Measurements from ENCODE around the gene DRAXIN. TPM values are rescaled to one million over a fixed set of nuclear protein-coding genes. Genes with fewer than 3 reads are reported as not detected.

Gene DRAXIN
- total RNA-seq, 1 donor from 2014 or later, result 9.7 TPM

DNA sequence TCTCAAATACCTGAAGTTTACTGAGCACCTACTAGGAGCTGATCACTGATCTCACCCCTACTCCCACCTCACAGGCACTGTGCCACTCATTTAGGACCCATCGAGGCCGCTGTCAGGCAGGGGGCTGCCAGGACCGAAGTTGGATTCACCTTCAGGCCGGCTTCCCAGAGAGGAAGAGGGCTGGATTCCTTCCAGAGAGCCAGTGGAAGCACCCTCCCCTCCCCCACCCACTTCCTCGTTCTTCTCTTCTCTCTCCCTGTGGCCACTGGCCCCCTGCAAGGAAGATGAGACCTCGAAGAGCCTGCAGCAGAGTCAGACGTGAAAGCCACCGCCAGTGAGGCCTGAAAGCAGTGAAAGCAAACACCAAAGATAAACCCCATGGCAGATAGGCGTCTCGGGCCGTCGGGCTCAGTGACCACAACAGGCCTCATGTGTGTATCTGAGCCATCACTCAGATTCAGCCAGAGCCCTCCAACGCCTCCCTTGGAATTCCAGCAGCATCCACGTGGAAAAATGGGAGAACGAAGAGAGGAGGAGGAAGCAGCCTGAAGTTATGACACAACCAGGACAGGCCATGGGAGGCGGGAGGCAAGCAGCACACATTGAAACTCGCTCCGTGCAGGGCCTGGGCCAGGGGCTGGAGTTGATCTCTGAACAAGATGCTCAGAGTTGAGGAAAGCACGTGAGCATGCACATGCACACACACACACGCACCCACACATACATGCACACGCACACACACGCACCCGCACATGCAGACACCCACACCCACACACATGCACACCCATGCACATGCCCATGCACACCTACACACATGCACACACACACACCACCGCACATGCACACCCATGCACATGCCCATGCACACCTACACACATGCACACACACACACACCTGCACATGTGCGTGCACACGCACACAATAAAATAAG, 38.3 kb downstream of the DRAXIN start:
- TF ChIP-seq, protein P1, sequence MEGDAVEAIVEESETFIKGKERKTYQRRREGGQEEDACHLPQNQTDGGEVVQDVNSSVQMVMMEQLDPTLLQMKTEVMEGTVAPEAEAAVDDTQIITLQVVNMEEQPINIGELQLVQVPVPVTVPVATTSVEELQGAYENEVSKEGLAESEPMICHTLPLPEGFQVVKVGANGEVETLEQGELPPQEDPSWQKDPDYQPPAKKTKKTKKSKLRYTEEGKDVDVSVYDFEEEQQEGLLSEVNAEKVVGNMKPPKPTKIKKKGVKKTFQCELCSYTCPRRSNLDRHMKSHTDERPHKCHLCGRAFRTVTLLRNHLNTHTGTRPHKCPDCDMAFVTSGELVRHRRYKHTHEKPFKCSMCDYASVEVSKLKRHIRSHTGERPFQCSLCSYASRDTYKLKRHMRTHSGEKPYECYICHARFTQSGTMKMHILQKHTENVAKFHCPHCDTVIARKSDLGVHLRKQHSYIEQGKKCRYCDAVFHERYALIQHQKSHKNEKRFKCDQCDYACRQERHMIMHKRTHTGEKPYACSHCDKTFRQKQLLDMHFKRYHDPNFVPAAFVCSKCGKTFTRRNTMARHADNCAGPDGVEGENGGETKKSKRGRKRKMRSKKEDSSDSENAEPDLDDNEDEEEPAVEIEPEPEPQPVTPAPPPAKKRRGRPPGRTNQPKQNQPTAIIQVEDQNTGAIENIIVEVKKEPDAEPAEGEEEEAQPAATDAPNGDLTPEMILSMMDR (conservative IDR thresholded peaks at IDR 0.05), result no peak
- Mint-ChIP-seq H3K27me3 (ENCODE audit: low read depth) (no peaks in the 10 kb centered on the region), H3K9me3 (no peaks in the 10 kb centered on the region), H3K4me1 (peaks cover 22% of the 10 kb centered on the region), H3K36me3 (ENCODE audit: low read depth) (no peaks in the 10 kb centered on the region), H3K4me3 (no peak overlapping the region), H3K27ac (ENCODE audit: unreplicated experiment) (no peak overlapping the region)
- DNase-seq (ENCODE audit: low read depth, low spot score), result no peak

DNA sequence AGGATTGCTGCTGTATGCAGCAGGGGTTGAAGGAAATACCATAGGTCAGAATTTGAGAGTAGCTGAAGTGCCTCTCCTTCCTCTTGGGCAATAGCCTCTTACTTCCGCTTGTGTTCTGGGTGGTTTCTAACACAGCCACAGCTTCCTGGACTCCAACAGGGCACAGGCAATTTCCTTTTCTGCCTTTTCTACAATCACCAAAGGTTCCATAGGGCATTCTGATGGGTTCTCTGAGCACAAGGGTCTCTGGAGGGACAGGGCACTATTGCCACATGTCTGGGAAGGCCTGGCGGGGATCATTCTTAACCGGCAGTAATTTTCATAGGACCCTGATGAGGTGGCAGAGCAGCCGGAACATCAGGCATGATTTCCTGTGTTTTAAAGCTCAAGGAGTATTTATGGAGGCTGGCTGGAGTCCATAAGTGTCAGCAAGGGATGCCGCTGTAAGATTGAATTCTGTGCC, 39.0 kb downstream of the DRAXIN start:
- Mint-ChIP-seq H3K4me3 (no peak overlapping the region), H3K36me3 (ENCODE audit: low read depth) (no peaks in the 10 kb centered on the region), H3K27ac (ENCODE audit: unreplicated experiment) (no peak overlapping the region), H3K27me3 (ENCODE audit: low read depth) (no peaks in the 10 kb centered on the region), H3K4me1 (peaks cover 24% of the 10 kb centered on the region), H3K9me3 (no peaks in the 10 kb centered on the region)
- TF ChIP-seq, protein P1 (conservative IDR thresholded peaks at IDR 0.05), result no peak
- DNase-seq (ENCODE audit: low read depth, low spot score), result no peak

DNA sequence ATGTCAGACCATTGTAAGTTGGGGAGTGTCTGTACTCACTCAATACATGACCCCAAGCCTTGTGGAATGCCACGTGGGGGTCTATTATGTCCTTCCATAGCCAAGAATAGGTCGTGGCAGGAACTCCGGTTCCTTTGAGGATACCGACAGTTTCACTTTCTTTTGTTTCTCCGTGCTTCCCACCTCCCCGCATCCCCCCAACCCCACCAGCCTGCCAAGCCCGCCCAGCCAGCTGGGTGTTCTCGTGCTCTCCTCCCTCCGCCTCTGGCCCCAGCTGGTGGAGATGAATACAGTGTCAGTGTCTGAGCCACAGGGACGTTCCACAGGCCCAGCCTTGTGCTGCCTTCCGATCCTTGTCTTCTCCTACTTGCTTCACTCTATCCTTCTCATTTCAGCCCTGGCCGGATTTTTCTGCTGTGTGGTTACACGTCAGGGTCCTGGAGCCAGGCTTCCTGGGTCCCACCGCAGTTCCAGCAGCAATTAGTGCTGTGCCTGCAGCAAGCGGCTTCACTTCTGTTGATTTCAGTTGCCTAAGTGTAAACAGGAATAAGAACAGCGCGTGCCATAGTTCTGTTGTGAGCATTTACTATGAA, 40.3 kb downstream of the DRAXIN start:
- DNase-seq (ENCODE audit: low read depth, low spot score), result peak; percentile 21
- H3K27me3 Mint-ChIP-seq (ENCODE audit: low read depth), result no peaks in the 10 kb centered on the region
- peak overlapping the region; percentile 46 for H3K27ac Mint-ChIP-seq (ENCODE audit: unreplicated experiment)
- H3K36me3 Mint-ChIP-seq (ENCODE audit: low read depth), result no peaks in the 10 kb centered on the region
- peak overlapping the region; percentile 78 for H3K4me3 Mint-ChIP-seq
- TF ChIP-seq, protein P1 (conservative IDR thresholded peaks at IDR 0.05), result no peak
- no peaks in the 10 kb centered on the region for H3K9me3 Mint-ChIP-seq
- peaks cover 29% of the 10 kb centered on the region for H3K4me1 Mint-ChIP-seq

DNA sequence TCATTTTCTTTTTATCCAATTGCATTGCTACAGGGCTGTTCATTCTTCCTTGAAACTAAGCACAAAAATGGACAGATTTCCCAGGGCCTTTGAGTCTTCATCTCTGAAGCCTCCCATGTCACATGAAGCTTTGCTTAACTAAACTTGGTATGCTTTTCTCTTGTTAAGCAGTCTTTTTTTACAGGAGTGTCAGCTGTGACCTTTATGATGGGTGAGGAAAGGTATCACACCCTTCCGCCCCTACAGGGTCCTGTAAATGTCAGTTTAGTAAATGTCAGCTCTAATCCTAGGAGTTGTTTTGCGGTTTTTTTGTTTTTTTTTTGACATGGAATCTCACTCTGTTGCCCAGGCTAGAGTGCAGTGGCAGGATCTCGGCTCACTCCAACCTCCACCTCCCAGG, 41.8 kb downstream of the DRAXIN start:
- no peaks in the 10 kb centered on the region for H3K9me3 Mint-ChIP-seq
- H3K4me1 Mint-ChIP-seq, result peaks cover 34% of the 10 kb centered on the region
- H3K36me3 Mint-ChIP-seq (ENCODE audit: low read depth), result no peaks in the 10 kb centered on the region
- H3K4me3 Mint-ChIP-seq, result no peak overlapping the region
- no peaks in the 10 kb centered on the region for H3K27me3 Mint-ChIP-seq (ENCODE audit: low read depth)
- DNase-seq (ENCODE audit: low read depth, low spot score), result no peak
- TF ChIP-seq, protein P1 (conservative IDR thresholded peaks at IDR 0.05), result no peak
- H3K27ac Mint-ChIP-seq (ENCODE audit: unreplicated experiment), result no peak overlapping the region

DNA sequence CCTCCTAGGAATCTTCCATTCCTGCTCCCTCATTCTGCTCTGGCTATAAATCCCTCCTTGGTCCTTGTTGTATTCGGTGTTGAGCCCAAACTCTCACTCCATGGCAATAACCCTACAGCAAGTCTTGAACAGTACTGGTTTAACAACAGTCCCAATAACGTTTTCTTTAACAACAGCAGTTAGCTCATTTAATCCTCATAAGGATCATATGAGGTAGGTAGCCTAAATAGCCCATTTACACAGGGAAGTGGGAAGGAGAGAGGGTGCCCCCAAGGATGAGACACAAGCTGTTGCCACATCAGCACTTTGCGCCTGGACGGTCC, 44.0 kb downstream of the DRAXIN start:
- H3K27ac Mint-ChIP-seq (ENCODE audit: unreplicated experiment), result no peak overlapping the region
- H3K36me3 Mint-ChIP-seq (ENCODE audit: low read depth), result no peaks in the 10 kb centered on the region
- no peak for DNase-seq (ENCODE audit: low read depth, low spot score)
- H3K27me3 Mint-ChIP-seq (ENCODE audit: low read depth), result no peaks in the 10 kb centered on the region
- TF ChIP-seq, protein P1 (conservative IDR thresholded peaks at IDR 0.05), result no peak
- H3K4me1 Mint-ChIP-seq, result peaks cover 27% of the 10 kb centered on the region
- H3K9me3 Mint-ChIP-seq, result no peaks in the 10 kb centered on the region
- peak overlapping the region; percentile 95 for H3K4me3 Mint-ChIP-seq

Measured in neural crest cell (in vitro differentiated cells).